GM21423 (cell line): ENCODE data around the gene SHISA6.

Experiments used
- ATAC-seq: cut with Tn5 transposase; IDR thresholded peaks from one replicate; pipeline ENCODE4 v1.9.1; 2021; ENCODE audit warnings: mild to moderate bottlenecking, moderate library complexity; ENCODE audit not compliant: unreplicated experiment

The SHISA6 gene

DNA sequence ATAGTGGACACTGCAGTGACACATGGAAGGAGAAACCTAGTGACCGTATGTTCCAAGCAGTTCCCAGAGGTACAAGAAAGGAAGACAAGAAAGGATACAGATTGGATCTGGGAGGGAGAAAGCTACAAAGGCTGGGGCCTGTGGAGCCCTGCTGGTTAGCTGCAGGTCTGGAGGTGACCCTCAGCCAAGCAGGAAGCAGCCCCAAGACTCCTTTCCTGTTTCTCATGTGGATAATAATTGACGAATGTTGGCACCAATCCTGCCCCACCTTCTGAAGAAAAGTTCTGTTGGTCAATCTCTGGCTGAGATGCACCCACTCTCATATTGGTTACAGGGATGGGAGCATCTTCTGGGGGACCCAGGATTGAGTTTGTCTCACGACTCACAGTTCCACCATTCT, 99.8 kb downstream of the SHISA6 start:
- no peak for ATAC-seq

- no peak for ATAC-seq
Measured at GRCh38 chr17:11342138-11342537, 101.1 kb downstream of the SHISA6 start.

DNA sequence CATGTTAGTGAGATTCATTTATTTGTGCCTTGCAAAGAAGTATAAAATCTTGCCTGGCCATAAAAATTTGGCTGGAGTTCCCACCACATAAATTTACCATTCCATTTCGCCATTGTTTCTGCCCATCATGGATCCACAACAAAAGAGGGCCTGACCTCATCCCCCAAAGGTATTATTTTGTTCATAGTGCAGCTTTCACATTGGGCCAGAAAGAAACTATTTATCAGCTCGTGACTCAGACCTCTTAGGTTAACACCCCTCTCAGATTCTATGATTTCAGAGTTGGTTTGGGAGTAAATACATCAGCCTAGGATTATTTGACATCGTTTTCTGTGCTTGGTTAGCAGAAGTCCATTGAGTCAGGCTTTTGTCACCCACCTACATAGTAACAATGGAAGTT, 108.1 kb downstream of the SHISA6 start:
- no peak for ATAC-seq

GRCh38 chr17:11351479-11351878, 110.5 kb downstream of the SHISA6 start:
- no peak for ATAC-seq

DNA sequence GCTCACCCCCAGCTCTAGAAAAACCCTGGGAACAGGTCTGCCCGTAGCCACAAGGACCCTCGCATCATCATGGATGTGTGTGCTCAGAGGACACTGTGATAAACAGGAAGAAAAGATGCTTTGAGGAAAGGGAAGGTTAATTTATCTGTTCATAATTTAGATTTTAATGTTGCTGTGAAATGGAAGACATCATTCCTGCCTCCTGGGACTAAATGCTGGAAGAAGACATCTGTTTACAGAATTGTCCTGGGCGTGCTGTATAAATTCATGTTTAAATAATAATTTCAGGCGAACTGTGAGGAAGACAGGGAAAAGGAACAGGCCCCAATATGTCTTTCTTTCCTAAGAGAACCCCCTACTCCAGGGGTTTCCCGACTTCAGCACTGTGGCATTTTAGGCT, 112.6 kb downstream of the SHISA6 start:
- ATAC-seq, result no peak

DNA sequence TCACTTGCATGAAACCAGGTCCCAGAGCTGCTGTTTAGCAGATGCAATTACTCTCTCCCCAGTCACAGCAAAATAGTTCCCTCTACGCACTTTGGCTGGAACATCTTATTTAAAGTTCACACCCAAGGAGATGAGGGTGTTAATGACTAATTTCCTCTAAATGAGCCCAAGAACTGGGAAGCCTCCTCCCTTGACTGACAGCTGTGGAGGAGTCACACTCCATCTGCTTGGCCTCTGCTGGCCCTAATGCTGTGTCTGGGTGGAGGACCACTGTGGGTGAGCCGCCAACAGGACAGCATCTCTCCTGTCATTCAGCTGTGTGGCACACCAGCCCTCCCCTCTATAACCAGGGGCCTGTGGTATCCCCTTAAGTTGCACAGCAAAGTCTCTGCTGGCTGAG, 115.4 kb downstream of the SHISA6 start:
- no peak for ATAC-seq

DNA sequence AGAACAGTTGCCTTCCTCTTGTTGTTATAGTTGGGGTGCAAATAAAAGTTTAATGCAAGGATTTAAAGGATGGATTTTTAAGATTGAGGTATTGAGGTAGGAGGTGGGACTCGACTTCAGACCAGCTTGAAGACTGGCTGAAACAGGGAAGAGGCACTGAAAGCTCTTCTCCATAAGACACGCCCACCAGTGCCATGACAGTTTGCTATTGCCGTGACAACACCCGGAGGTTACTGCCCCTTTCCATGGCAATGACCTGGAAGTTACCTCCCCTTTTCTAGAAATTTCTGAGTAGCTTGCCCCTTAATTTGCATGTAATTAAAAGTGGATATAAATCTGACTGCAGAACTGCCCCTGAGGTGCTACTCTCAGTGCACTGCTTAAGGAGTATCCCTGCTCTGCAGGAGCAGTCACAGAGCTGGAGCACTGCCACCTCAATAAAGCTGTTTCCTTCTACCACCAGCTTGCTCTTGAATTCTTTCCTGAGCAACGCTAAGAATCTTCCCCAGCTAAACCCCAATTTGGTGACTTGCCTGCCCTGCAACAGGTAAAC, 122.6 kb downstream of the SHISA6 start:
- ATAC-seq, result no peak

DNA sequence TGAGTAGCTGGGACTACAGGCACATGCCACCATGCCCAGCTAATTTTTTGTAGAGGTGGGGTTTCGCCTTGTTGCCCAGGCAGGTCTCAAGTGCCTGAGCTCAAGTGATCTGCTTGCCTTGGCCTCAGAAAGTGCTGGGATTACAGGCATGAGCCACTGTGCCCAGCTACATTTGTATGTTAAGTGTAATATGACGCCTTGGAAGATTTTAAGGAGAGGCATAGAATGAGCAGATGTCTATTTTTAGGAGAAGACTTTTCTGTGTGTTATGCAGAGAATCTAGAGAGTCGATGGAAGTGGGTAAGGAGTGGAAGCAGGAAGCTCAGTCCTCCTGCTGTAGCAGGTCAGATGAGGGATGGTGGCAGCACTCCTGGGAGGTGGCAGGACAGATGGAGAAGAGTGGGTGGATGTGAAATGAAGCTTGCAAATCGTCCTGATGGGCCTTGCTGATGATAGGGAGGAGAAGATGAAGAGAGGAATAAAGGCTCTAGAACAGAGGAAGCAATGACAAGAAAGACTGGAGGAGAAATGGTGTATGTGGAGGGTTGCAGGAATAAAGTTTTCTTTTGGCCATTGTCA, 125.3 kb downstream of the SHISA6 start:
- no peak for ATAC-seq

DNA sequence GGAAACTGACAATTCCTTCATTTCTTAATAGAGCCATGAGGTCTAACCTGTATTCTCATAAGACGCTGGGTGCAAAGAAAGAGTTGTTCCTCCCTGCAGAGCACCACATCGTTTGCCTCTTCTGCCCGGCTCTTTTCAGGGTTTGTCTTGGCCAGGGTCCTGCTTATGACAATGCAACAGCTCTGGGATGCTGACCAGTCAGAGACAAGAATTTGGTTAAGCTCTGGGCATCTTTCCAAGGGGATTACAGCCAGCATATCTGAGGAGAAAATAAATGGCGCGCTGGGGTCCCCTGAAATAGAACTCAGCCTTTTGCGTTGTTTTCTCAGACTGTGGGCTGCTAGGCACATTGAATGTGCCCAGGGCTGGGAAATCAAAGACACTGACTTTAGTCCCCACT, 128.6 kb downstream of the SHISA6 start:
- ATAC-seq, result no peak

DNA sequence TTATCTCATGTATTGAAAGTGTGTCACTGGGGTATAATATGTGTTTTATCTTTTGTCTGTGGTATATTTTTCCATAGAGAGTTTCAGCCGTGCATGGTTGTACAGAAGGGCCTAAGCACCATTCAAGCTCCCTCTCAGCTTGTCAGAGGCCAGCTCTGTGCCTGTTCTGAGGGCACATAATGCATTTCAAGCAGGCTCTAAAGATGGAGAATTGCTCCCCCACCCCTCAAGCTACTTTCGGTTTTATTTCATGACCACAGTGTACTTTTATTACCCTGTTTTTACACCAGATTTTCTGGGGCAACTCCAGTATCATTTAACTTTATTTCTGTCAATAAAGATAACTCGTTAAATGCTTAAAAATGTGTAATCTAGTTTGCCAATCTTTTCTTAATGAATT, 131.7 kb downstream of the SHISA6 start:
- ATAC-seq, result no peak

DNA sequence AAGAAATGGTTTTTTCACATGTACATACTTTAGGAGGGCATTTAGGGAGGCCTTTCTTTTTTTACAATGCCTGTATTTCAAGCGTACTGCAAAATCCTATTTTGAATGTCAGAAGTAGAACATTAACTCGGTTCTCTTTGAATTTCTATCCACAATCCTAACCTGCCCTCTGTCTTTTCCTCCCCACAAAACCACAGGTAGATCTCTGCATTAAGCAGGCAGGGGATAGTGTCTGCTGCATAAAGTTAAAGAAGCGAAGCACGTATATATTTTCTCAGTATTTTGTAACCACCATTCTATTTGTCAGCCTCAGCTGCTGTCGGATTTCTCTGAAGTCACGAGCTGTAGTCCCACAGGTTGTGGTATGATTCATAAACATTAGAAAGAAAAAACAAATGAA, 137.5 kb downstream of the SHISA6 start:
- ATAC-seq, result no peak

- ATAC-seq, result no peak
Measured at GRCh38 chr17:11380761-11381160, 139.7 kb downstream of the SHISA6 start.

DNA sequence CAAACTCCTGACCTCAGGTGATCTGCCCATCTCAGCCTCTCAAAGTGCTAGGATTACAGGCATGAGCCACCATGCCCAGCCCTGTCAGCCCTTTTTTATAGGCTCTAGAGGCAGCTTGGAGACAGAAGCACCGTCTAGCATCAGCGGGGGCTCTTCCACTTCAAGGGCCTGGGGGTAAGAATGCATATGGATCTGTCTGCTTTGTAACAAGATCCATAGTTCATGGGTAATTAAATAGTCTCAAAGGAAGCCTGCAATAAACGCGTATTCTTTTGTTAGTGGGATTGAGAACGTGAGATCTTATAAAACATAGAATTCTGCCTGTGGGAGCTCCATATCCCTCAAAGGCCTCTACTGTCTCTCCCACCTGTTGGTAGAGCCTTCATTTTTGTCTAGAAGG, 142.1 kb downstream of the SHISA6 start:
- no peak for ATAC-seq

DNA sequence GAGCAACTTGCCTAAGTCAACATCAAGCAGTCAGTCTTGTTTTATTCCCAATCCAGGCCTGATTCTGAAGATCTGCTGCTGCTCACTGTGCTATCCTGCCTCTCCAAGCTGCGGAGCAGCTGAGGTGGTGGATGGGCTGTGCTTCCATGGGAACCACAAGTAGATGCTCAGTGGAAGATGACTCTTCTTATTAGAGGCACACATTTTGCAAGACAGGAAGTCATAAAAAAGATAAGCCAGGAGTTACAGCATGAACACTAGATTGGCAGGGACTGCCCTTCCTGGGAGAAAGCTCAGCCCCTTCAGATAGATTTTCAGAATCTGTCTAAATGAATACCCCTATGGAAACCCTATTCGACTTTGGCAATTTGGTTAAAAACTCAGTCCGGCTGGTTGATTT, 143.1 kb downstream of the SHISA6 start:
- ATAC-seq, result no peak

- no peak for ATAC-seq
Measured at GRCh38 chr17:11387610-11388009, 146.6 kb downstream of the SHISA6 start.

- ATAC-seq, result no peak
Measured at GRCh38 chr17:11388054-11388453, 147.0 kb downstream of the SHISA6 start.

DNA sequence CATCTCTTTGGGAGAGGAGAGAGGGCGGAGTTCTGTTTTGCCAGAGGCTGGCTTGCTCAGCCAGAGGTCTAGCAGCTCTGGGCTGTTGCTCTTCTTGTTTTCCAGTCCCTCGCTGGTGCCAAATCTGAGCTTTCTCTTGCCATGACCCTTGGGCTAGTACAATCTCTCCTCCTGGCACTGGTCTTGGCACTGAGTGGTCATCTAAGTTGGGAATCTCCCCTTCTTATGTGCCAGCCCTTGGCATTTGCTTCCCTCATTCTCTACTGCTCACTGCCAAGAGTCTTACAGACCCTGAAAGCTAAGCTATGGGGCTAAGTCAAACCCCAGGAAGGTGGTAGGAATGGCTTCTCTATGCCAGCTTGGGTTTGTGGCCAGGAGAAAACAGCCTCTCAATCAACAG, 148.6 kb downstream of the SHISA6 start:
- no peak for ATAC-seq

DNA sequence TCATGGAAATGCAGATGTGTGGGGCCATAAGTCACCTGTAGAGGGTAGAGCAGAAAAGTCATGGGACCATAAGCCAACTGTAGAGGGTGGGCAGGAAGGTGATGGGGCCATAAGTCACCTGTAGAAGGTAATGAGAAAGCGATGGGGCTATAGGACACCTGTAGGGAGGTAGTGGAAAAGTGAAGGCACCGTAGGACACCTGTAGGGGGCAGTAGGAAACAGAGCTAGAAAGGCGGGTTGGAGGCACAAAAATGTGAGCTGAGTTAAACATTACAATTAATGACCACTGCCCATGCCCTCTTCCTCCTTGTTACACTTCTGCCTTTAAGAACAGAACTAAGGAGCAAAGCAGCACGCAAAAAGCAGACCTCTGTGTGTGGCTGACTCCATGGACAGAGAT, 150.1 kb downstream of the SHISA6 start:
- ATAC-seq, result no peak

DNA sequence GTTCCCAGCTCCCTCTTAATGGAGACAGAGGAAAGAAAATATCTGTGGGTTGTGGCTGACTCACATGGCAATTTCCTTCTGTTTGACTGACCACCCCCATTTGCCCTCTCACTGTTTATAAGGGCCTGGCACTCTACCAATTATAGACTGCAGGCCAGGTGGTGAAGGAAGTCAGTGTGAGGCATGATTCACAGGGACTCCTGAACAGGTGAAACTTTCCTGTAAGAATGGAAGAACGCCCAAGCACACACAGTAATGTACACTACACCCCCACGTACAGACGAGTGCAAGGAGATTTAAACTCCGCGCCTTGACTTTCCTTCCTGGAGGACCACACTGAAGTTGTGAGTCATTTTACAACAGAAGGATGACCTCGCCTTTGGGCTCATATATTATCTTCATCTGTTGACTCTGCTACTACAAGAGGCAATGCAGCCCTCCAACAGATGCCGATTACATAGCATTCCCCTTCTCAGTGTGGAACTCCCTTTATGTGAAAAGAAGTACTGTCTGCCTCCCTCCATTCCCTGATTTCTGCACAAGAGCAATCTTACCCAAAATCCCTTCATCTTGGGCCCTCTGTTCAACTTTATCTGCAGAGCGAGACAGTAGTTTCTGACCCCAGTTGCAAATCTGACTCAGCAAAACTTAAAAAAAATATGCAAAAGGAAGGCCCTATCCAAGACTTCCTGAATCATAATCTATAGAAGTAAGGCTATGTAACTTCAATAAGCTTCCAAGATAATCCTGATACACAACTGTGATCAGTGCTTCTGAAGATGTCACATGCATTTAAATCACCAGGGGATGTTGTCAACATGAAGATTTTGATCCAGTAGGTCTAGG, 163.6 kb downstream of the SHISA6 start:
- no peak for ATAC-seq

GRCh38 chr17:11406716-11407115, 165.7 kb downstream of the SHISA6 start:
- no peak for ATAC-seq

DNA sequence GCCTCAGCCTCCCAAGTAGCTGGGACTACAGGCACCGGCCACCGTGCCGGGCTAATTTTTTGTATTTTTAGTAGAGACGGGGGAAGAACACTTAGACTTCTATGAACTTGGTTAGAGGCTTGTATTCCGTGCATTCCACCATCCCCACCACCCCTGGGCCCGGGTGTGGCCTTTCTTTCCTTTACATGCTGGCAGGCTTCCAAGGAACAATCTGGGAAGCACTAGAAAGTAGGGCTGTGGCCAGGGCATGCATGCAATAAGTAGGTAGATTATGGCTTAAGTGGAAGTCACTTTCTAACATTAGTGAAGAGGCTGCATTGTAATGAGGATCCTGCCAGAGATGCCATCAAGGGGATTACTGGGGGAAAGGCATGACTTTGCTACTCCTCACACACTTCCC, 171.6 kb downstream of the SHISA6 start:
- no peak for ATAC-seq

DNA sequence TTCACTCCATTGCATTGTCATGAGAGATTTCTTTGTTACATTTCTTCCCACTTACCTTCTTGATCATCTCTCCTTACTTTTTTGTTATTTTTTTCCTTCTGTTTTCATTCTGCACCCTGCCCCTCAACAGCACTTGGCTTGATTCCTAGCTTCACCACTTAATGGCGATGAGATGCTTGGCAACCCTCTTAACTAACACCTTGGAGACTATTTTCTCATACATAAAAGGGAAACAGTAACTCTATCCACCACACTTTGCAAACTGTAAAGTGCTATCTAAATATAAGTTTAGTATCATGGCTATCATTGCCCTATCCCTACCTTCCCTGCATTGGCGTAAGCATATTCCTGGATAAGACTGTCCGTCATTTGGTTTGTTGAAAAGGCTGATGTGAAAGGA, 177.3 kb downstream of the SHISA6 start:
- no peak for ATAC-seq
